HUES48 (cell line): ENCODE results near the gene SCG5.
A peak's percentile ranks its signal among the peaks of the same experiment; 100 is the strongest.

Experiments used
- H3K27ac ChIP-seq: one replicate; pipeline ENCODE4 v1.7.0; 2013; ENCODE audit warnings: low read depth, low read length, inconsistent platforms
- H3K27me3 ChIP-seq: 2 replicates; pipeline ENCODE4 v1.6.1; 2013; ENCODE audit warnings: mild to moderate bottlenecking, low read length; ENCODE audit not compliant: control insufficient read depth, insufficient read depth
- H3K36me3 ChIP-seq: 2 replicates; pipeline ENCODE4 v1.6.1; 2013; ENCODE audit warnings: low read length; ENCODE audit not compliant: control insufficient read depth, insufficient read depth
- H3K4me1 ChIP-seq: 2 replicates; pipeline ENCODE4 v1.6.1; 2013; ENCODE audit warnings: mild to moderate bottlenecking, low read length; ENCODE audit not compliant: control insufficient read depth, insufficient read depth
- H3K4me3 ChIP-seq: 2 replicates; pipeline ENCODE4 v1.5.1; 2013; ENCODE audit warnings: mild to moderate bottlenecking, low read depth, low read length
- H3K9ac ChIP-seq: 2 replicates; pipeline ENCODE4 v1.6.1; 2013; ENCODE audit warnings: mild to moderate bottlenecking, low read depth, low read length, moderate library complexity
- H3K9me3 ChIP-seq: 2 replicates; pipeline ENCODE4 v1.6.1; 2013; ENCODE audit warnings: low read length; ENCODE audit not compliant: control insufficient read depth, insufficient read depth

SCG5 gene

GRCh38 chr15:32659340-32660155 is 18.0 kb downstream of the SCG5 start:
- no peak overlapping the region for H3K4me3 ChIP-seq
- H3K27me3 ChIP-seq = no peaks in the 10 kb centered on the region
- no peak overlapping the region for H3K27ac ChIP-seq
- no peak overlapping the region for H3K9ac ChIP-seq
- H3K36me3 ChIP-seq = no peaks in the 10 kb centered on the region
- H3K9me3 ChIP-seq = no peaks in the 10 kb centered on the region
- H3K4me1 ChIP-seq = peaks cover 3% of the 10 kb centered on the region

DNA sequence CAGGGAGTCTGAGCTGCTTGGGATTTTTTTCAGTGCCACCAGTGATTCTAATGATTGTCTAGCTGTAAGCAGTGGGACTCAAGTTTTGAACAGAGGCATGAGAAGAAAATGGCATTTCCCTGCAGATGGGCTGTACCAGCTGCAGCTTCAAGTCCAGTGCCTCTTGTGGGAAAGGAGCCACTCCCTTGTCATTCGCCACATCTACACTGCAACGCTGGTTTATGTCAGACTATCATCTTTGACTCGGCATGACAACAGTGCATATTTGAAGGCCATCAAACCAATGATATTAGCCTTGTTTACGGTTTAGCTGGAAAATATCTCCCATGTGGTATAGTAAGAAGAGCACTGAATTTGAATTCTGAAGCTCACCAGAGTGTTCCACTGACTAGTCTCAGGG is 22.2 kb downstream of the SCG5 start:
- Histone ChIP-seq H3K36me3 (no peaks in the 10 kb centered on the region), H3K27ac (no peak overlapping the region), H3K27me3 (no peaks in the 10 kb centered on the region), H3K9ac (no peak overlapping the region), H3K4me3 (no peak overlapping the region), H3K9me3 (no peaks in the 10 kb centered on the region), H3K4me1 (peaks cover 13% of the 10 kb centered on the region)

DNA sequence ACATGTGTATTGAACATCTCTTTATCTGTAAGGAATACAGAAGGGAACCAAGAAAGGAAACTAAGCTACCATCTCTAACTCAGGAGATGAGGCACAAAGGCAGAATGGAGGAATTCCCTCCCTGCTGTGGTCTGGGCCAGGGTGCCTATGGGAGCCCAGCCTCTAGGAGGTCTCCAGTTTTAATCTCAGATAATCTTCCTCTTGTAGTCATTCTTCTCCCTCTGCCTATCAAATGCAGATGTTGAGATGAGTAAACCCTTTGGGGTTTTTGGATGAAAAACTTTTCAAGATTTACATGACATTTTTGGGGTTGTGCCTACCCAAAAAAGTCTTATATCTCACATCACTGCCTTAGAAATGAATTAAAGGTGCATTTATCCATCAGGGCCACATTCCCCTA is 23.3 kb downstream of the SCG5 start:
- Histone ChIP-seq H3K27me3 (no peaks in the 10 kb centered on the region), H3K4me3 (no peak overlapping the region), H3K4me1 (peaks cover 24% of the 10 kb centered on the region), H3K27ac (no peak overlapping the region), H3K9ac (no peak overlapping the region), H3K36me3 (no peaks in the 10 kb centered on the region), H3K9me3 (no peaks in the 10 kb centered on the region)

DNA sequence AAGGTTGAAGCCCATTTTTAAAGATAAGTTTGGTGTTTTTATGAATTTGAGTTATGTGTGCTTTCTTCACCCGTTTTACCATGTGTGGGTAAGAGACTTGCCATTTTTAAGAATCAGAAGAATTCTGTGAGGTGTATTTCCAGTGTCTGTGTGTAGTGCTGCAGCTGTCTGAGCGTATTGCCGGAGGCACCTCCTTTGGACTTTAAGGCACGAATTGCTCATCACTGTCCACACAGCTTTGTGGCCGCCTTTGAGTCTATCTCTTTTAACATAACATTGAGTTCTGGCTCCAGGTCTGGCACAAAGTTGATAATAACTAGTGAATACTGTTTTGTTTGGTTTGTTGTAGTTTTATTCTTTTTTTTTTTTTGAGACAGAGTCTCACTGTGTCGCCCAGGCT is 25.8 kb downstream of the SCG5 start:
- Histone ChIP-seq H3K27ac (no peak overlapping the region), H3K4me1 (peaks cover 35% of the 10 kb centered on the region), H3K9ac (no peak overlapping the region), H3K4me3 (no peak overlapping the region), H3K36me3 (no peaks in the 10 kb centered on the region), H3K9me3 (no peaks in the 10 kb centered on the region), H3K27me3 (no peaks in the 10 kb centered on the region)

GRCh38 chr15:32668942-32669341 is 27.4 kb downstream of the SCG5 start:
- Histone ChIP-seq H3K27ac (peak overlapping the region; percentile 72), H3K4me1 (peaks cover 35% of the 10 kb centered on the region), H3K36me3 (no peaks in the 10 kb centered on the region), H3K4me3 (no peak overlapping the region), H3K9ac (no peak overlapping the region), H3K27me3 (no peaks in the 10 kb centered on the region), H3K9me3 (no peaks in the 10 kb centered on the region)

DNA sequence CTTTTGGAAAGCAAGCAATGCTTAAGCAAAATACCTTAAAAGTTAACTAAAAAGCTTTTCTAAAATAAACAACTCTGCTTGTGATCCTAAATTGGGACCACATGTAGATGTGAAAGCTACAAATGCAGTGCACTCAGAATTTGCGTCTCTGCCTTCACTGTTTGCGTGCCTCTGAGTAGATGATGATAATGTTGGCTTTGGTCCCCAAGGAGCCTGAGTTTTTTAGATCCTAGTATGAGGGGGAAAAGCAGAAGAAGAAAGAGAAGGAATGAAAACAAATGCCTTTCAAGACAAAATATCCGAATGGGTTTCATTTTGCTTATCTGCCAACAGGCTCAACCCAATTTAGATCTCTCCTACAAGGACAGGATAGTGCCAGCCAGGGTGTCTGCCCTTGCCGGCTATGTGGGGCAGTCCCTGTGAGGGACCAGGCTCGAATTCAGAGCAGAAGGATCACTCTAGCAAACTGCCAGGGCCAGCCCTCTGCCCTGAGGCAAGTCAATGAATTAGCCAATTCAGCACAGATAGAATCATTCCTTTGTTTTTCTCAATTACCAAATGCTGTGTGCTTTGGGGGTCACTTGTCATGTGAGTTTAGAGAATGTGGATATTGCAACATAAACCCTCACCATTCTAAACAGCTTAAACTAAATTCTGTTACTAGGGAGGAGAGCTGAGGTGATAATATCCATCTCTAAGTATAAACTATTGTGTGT is 28.5 kb downstream of the SCG5 start:
- Histone ChIP-seq H3K9me3 (no peaks in the 10 kb centered on the region), H3K36me3 (no peaks in the 10 kb centered on the region), H3K9ac (no peak overlapping the region), H3K4me3 (no peak overlapping the region), H3K27ac (peak overlapping the region; percentile 8), H3K27me3 (no peaks in the 10 kb centered on the region), H3K4me1 (peaks cover 30% of the 10 kb centered on the region)

GRCh38 chr15:32670623-32671022 is 29.1 kb downstream of the SCG5 start:
- Histone ChIP-seq H3K4me3 (no peak overlapping the region), H3K4me1 (peaks cover 30% of the 10 kb centered on the region), H3K27ac (peak overlapping the region; percentile 8), H3K9me3 (no peaks in the 10 kb centered on the region), H3K36me3 (no peaks in the 10 kb centered on the region), H3K9ac (no peak overlapping the region), H3K27me3 (no peaks in the 10 kb centered on the region)

DNA sequence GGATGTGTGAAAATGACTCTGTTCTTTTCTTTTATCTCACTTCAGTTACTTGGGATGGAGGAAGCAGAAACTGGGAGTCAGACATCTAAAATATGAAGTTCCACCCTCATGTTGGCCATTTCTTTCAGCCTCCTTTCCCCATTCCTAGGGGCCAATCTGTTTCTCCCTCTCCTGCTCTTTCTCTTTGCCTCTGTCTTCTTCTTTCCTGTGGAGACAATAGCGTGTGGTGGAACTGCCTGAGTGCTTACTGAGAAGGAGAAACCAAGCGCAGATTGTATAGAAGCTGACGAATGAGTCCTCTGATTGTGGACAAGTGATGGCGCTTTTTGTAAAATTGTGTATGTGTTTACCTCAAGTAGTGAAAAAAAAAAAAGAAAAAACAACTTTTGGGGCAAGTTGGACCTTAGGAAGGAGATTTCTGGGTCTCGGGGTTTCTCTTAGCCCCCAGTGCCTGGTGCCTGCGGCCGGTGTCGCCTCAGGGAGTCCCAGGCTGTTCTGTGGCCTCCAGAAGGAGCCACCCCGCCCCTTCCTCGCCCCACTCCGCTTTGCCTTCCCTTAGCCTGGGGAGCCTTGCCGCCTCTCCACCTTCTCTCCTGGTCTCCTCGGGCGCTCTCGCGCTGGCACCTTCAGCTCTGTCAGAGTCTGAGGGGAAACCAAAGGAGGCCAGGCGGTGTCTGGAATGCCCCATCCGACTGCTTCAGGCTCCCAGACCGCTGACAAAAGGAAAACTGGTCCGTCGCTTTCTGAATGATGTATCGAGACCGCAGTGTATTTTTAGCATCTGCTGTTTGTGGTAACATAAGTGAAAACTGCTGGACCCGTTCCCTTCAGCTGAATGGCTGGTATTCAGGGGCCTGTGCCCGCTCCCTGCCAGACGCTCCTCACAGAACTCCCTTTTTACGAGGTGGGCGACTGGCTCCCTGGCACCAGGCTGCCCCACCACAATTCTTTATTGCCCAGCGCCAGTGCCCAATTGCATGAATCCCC is 30.1 kb downstream of the SCG5 start:
- Histone ChIP-seq H3K9ac (no peak overlapping the region), H3K9me3 (no peaks in the 10 kb centered on the region)

DNA sequence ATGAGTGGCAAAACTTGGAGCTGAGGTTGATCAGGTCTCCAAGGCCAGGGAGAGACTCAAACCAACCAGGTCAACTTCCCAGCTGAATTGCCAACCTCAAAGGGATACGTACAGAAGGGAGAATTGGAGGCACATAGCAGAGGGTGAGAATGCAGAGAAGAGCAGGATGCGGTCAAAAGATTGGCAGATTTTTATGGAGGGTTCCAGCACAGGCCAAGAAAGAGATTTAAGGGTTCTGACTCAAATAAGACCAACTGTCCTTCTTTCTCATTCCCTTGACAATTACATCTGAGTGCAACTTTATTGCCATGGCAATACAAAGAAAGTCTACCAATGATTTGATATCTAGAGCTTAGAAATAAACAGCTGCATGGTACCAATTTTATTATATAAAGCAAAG is 33.2 kb downstream of the SCG5 start:
- Histone ChIP-seq H3K27me3 (no peaks in the 10 kb centered on the region), H3K9ac (no peak overlapping the region), H3K36me3 (no peaks in the 10 kb centered on the region), H3K4me1 (peaks cover 23% of the 10 kb centered on the region), H3K4me3 (no peak overlapping the region), H3K9me3 (no peaks in the 10 kb centered on the region), H3K27ac (no peak overlapping the region)

More for the DNA sequence above, 30.1 kb downstream of the SCG5 start:
- no peaks in the 10 kb centered on the region for H3K27me3 ChIP-seq
- H3K4me3 ChIP-seq = no peak overlapping the region
- no peaks in the 10 kb centered on the region for H3K36me3 ChIP-seq
- no peak overlapping the region for H3K27ac ChIP-seq
- peaks cover 30% of the 10 kb centered on the region for H3K4me1 ChIP-seq

DNA sequence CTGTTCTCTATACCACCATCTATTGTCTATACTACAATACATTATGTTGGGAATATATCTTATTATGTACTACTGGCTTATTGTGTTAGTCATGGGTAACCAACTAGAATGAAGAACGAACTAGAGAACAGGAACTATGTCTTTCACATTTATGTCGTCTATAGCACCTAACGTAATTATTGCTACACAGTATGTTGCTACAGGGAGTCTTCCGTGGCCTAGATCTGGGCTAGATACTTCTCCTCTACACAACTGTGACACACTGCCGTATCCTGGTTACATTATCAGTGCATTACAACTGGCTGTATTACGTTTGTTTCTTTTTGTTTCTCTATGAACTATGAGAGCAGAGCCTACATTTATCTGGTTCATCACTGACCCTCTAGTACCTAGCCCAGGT is 34.0 kb downstream of the SCG5 start:
- no peak overlapping the region for H3K4me3 ChIP-seq
- no peaks in the 10 kb centered on the region for H3K9me3 ChIP-seq
- H3K36me3 ChIP-seq = no peaks in the 10 kb centered on the region
- no peaks in the 10 kb centered on the region for H3K27me3 ChIP-seq
- peaks cover 15% of the 10 kb centered on the region for H3K4me1 ChIP-seq
- no peak overlapping the region for H3K27ac ChIP-seq
- no peak overlapping the region for H3K9ac ChIP-seq
